WTC11 (cell line): ENCODE measurements around the gene FLRT1. TPM values are rescaled to one million over a fixed set of nuclear protein-coding genes. Genes with fewer than 3 reads are reported as not detected.

Experiments used
- ATAC-seq: fragments of 200-7000 bp; cut with Tn5 transposase; 2 replicates; pipeline ENCODE4 v1.10.0; 2021; ENCODE audit warnings: mild to moderate bottlenecking, moderate library complexity
- CTCF ChIA-PET: fragments of 300-600 bp; sonication (Branson Sonifier 250); formaldehyde crosslinking; loops from one replicate; lab custom pipeline; 2021; ENCODE audit warnings: antibody characterized with exemption; lab: Charles Lee
- POLR2A ChIA-PET: fragments of 350-600 bp; sonication (Branson Sonifier 250); formaldehyde crosslinking; loops from one replicate; lab custom pipeline; 2021; ENCODE audit warnings: antibody characterized with exemption; lab: Charles Lee
- DNase-seq: peaks from one replicate; pipeline ENCODE4 v3.0.0; 2021; ENCODE audit warnings: low spot score
- H3K27ac Mint-ChIP-seq: 2 replicates; pipeline ENCODE4 v1.8.0; 2021; ENCODE audit warnings: mixed read lengths
- H3K27me3 Mint-ChIP-seq: 2 replicates; pipeline ENCODE4 v1.8.0; 2021; ENCODE audit warnings: low read depth, mild to moderate bottlenecking, moderate library complexity, mixed read lengths
- H3K36me3 Mint-ChIP-seq: 2 replicates; pipeline ENCODE4 v1.8.0; 2021; ENCODE audit warnings: mixed read lengths
- H3K4me1 Mint-ChIP-seq: 2 replicates; pipeline ENCODE4 v1.8.0; 2022; ENCODE audit warnings: mixed read lengths
- H3K4me3 Mint-ChIP-seq: 2 replicates; pipeline ENCODE4 v1.8.0; 2021; ENCODE audit warnings: mild to moderate bottlenecking, moderate library complexity, mixed read lengths
- H3K9me3 Mint-ChIP-seq: 2 replicates; pipeline ENCODE4 v1.8.0; 2021; ENCODE audit warnings: mixed read lengths
- AR ChIP-seq: fragments of 250-450 bp; sonication (Bioruptor Pico); IDR thresholded peaks from 2 replicates; pipeline ENCODE4 v1.9.0; 2021; ENCODE audit warnings: mild to moderate bottlenecking
- CREM ChIP-seq: sonication (generic); formaldehyde crosslinking; IDR thresholded peaks from 2 replicates; pipeline ENCODE4 v1.8.1; 2022; ENCODE audit warnings: mild to moderate bottlenecking, missing genetic modification reagents, moderate library complexity
- ELF4 ChIP-seq: sonication (generic); formaldehyde crosslinking; IDR thresholded peaks from 2 replicates; pipeline ENCODE4 v1.8.1; 2022; ENCODE audit warnings: low read depth, mild to moderate bottlenecking, moderate library complexity, missing genetic modification reagents
- FOXJ3 ChIP-seq: sonication (generic); formaldehyde crosslinking; IDR thresholded peaks from 2 replicates; pipeline ENCODE4 v1.9.0; 2021; ENCODE audit warnings: missing genetic modification reagents, mild to moderate bottlenecking, borderline replicate concordance
- GABPB1 ChIP-seq: sonication (generic); formaldehyde crosslinking; IDR thresholded peaks from 2 replicates; pipeline ENCODE4 v1.8.1; 2023; ENCODE audit warnings: mild to moderate bottlenecking, missing genetic modification reagents
- GTF2I ChIP-seq: fragments of 250-450 bp; sonication (Bioruptor Pico); conservative IDR thresholded peaks from 2 replicates; pipeline ENCODE4 v1.4.0; 2021; ENCODE audit warnings: mild to moderate bottlenecking
- JUN ChIP-seq: sonication (generic); formaldehyde crosslinking; IDR thresholded peaks from 2 replicates; pipeline ENCODE4 v1.8.0; 2023; ENCODE audit warnings: mild to moderate bottlenecking, missing genetic modification reagents
- KAT7 ChIP-seq: sonication (generic); formaldehyde crosslinking; IDR thresholded peaks from 2 replicates; pipeline ENCODE4 v1.8.1; 2023; ENCODE audit warnings: missing genetic modification reagents, mild to moderate bottlenecking, borderline replicate concordance
- MAX ChIP-seq: sonication (generic); formaldehyde crosslinking; IDR thresholded peaks from 2 replicates; pipeline ENCODE4 v1.8.0; 2022; ENCODE audit warnings: mild to moderate bottlenecking, missing genetic modification reagents
- NR1H2 ChIP-seq: sonication (generic); formaldehyde crosslinking; IDR thresholded peaks from 2 replicates; pipeline ENCODE4 v1.9.0; 2021; ENCODE audit warnings: mild to moderate bottlenecking, moderate library complexity, missing genetic modification reagents
- RORB ChIP-seq: fragments of 250-450 bp; sonication (Bioruptor Pico); IDR thresholded peaks from 2 replicates; pipeline ENCODE4 v1.9.0; 2021; ENCODE audit warnings: mild to moderate bottlenecking
- SMAD3 ChIP-seq: sonication (generic); formaldehyde crosslinking; IDR thresholded peaks from 2 replicates; pipeline ENCODE4 v1.8.0; 2022; ENCODE audit warnings: missing genetic modification reagents, mild to moderate bottlenecking, borderline replicate concordance
- SP1 ChIP-seq: sonication (generic); formaldehyde crosslinking; conservative IDR thresholded peaks from 2 replicates; pipeline ENCODE4 v1.8.1; 2022; ENCODE audit warnings: missing genetic modification reagents
- TEAD4 ChIP-seq: sonication (generic); formaldehyde crosslinking; IDR thresholded peaks from 2 replicates; pipeline ENCODE4 v1.8.0; 2022; ENCODE audit warnings: mild to moderate bottlenecking, missing genetic modification reagents
- TP53 ChIP-seq: sonication (generic); formaldehyde crosslinking; IDR thresholded peaks from 2 replicates; pipeline ENCODE4 v1.8.1; 2023; ENCODE audit warnings: mild to moderate bottlenecking, missing genetic modification reagents
- USF2 ChIP-seq: sonication (generic); formaldehyde crosslinking; IDR thresholded peaks from 2 replicates; pipeline ENCODE4 v1.8.1; 2023; ENCODE audit warnings: mild to moderate bottlenecking, missing genetic modification reagents, moderate library complexity
- ZNF219 ChIP-seq: sonication (generic); formaldehyde crosslinking; IDR thresholded peaks from 2 replicates; pipeline ENCODE4 v1.8.0; 2023; ENCODE audit warnings: missing genetic modification reagents, mild to moderate bottlenecking, borderline replicate concordance
- ZNF263 ChIP-seq: sonication (generic); formaldehyde crosslinking; IDR thresholded peaks from 2 replicates; pipeline ENCODE4 v1.8.1; 2022; ENCODE audit warnings: low read depth, mild to moderate bottlenecking, moderate library complexity, missing genetic modification reagents
- ZNF416 ChIP-seq: fragments of 250-450 bp; sonication (Bioruptor Pico); IDR thresholded peaks from 2 replicates; pipeline ENCODE4 v1.9.0; 2021; ENCODE audit warnings: mild to moderate bottlenecking, inconsistent platforms
- total RNA-seq: library from RNA; stranded (reverse); gene quantifications from 3 replicates; pipeline ENCODE4 v1.2.3, GENCODE V29; 2021
- TF ChIP-seq, protein P1 (sequence below): sonication (generic); formaldehyde crosslinking; conservative IDR thresholded peaks from 2 replicates; pipeline ENCODE4 v1.8.1; 2022; ENCODE audit warnings: mild to moderate bottlenecking, missing genetic modification reagents
- TF ChIP-seq, protein P2 (sequence below): sonication (generic); formaldehyde crosslinking; IDR thresholded peaks from 2 replicates; pipeline ENCODE4 v1.8.0; 2022; ENCODE audit warnings: mild to moderate bottlenecking, missing genetic modification reagents
- TF ChIP-seq, protein P3 (sequence below): sonication (generic); formaldehyde crosslinking; IDR thresholded peaks from 2 replicates; pipeline ENCODE4 v1.8.0; 2023; ENCODE audit warnings: mild to moderate bottlenecking, missing genetic modification reagents

Gene FLRT1
- total RNA-seq, 1 experiment from 2014 or later = 0.20 TPM

DNA sequence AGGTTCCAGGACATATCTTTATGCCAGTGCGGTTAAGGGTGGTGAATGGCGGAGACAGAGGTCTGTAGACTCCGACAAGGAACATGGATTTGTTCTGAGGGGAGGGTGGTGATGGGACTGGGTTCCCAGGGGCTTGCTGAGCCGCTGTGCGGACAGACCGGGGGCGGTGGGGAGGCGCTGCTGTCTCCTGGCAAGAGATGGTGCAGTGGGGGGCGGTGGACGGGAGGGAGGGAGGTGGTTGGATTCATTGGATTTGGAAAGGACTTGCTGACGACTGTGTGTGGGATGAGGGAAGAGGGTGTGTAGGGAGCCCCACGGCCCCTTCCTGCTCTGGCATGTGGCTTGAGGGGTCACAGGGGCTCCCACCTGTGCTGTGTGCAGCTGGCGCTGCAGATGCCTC is 43.2 kb downstream of the FLRT1 start:
- Mint-ChIP-seq H3K4me3 (no peak overlapping the region), H3K27ac (no peak overlapping the region), H3K9me3 (no peaks in the 10 kb centered on the region), H3K36me3 (no peaks in the 10 kb centered on the region), H3K4me1 (no peaks in the 10 kb centered on the region), H3K27me3 (peaks cover 95% of the 10 kb centered on the region)
- CTCF ChIA-PET = interaction anchor here (0.6 to 1.5 kb wide), 2 partner anchors 9 to 252 kb away, joined by 3 to 4 read pairs; no protein-coding TSS in a partner anchor
- DNase-seq = no peak
- ATAC-seq = no peak
- POLR2A ChIA-PET = no interaction called here
- TF ChIP-seq USF2 (CRISPR knock-in tag) (no peak), RORB (no peak), GTF2I (CRISPR knock-in tag) (no peak)

GRCh38 chr11:64080390-64080789 is 44.7 kb downstream of the FLRT1 start:
- no peak overlapping the region for H3K27ac Mint-ChIP-seq
- CTCF ChIA-PET = no interaction called here

GRCh38 chr11:64081745-64082442 is 46.2 kb downstream of the FLRT1 start:
- no peak for DNase-seq
- peaks cover 73% of the 10 kb centered on the region for H3K27me3 Mint-ChIP-seq
- CTCF ChIA-PET = interaction anchor here (1.1 to 1.4 kb wide), 2 partner anchors 66 to 82 kb away, joined by 3 to 4 read pairs; no protein-coding TSS in a partner anchor

More at GRCh38 chr11:64080390-64080789, 44.7 kb downstream of the FLRT1 start:
- no peaks in the 10 kb centered on the region for H3K4me1 Mint-ChIP-seq
- peaks cover 80% of the 10 kb centered on the region for H3K27me3 Mint-ChIP-seq
- H3K4me3 Mint-ChIP-seq = no peak overlapping the region
- no peaks in the 10 kb centered on the region for H3K9me3 Mint-ChIP-seq
- ATAC-seq = no peak
- TF ChIP-seq SMAD3 (CRISPR knock-in tag) = no peak
- TF ChIP-seq FOXJ3 (CRISPR knock-in tag) = no peak
- TF ChIP-seq, protein P1, sequence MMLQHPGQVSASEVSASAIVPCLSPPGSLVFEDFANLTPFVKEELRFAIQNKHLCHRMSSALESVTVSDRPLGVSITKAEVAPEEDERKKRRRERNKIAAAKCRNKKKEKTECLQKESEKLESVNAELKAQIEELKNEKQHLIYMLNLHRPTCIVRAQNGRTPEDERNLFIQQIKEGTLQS (CRISPR knock-in tag) = no peak
- no peak for TF ChIP-seq ZNF263
- no peak for TF ChIP-seq JUN (CRISPR knock-in tag)
- TF ChIP-seq TEAD4 (CRISPR knock-in tag) = no peak
- no peak for TF ChIP-seq RORB
- POLR2A ChIA-PET = no interaction called here
- DNase-seq = no peak
- no peaks in the 10 kb centered on the region for H3K36me3 Mint-ChIP-seq

More at GRCh38 chr11:64081745-64082442, 46.2 kb downstream of the FLRT1 start:
- POLR2A ChIA-PET = no interaction called here
- TF ChIP-seq, protein P2, sequence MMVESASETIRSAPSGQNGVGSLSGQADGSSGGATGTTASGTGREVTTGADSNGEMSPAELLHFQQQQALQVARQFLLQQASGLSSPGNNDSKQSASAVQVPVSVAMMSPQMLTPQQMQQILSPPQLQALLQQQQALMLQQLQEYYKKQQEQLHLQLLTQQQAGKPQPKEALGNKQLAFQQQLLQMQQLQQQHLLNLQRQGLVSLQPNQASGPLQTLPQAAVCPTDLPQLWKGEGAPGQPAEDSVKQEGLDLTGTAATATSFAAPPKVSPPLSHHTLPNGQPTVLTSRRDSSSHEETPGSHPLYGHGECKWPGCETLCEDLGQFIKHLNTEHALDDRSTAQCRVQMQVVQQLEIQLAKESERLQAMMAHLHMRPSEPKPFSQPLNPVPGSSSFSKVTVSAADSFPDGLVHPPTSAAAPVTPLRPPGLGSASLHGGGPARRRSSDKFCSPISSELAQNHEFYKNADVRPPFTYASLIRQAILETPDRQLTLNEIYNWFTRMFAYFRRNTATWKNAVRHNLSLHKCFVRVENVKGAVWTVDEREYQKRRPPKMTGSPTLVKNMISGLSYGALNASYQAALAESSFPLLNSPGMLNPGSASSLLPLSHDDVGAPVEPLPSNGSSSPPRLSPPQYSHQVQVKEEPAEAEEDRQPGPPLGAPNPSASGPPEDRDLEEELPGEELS = no peak
- TF ChIP-seq CREM (no peak), ZNF416 (CRISPR knock-in tag) (no peak), KAT7 (no peak), GTF2I (CRISPR knock-in tag) (no peak), FOXJ3 (CRISPR knock-in tag) (no peak), ELF4 (no peak), ZNF219 (CRISPR knock-in tag) (no peak), TP53 (CRISPR knock-in tag) (no peak), AR (CRISPR knock-in tag) (no peak), NR1H2 (no peak), MAX (CRISPR knock-in tag) (no peak), SP1 (no peak), GABPB1 (no peak)
- TF ChIP-seq, protein P3, sequence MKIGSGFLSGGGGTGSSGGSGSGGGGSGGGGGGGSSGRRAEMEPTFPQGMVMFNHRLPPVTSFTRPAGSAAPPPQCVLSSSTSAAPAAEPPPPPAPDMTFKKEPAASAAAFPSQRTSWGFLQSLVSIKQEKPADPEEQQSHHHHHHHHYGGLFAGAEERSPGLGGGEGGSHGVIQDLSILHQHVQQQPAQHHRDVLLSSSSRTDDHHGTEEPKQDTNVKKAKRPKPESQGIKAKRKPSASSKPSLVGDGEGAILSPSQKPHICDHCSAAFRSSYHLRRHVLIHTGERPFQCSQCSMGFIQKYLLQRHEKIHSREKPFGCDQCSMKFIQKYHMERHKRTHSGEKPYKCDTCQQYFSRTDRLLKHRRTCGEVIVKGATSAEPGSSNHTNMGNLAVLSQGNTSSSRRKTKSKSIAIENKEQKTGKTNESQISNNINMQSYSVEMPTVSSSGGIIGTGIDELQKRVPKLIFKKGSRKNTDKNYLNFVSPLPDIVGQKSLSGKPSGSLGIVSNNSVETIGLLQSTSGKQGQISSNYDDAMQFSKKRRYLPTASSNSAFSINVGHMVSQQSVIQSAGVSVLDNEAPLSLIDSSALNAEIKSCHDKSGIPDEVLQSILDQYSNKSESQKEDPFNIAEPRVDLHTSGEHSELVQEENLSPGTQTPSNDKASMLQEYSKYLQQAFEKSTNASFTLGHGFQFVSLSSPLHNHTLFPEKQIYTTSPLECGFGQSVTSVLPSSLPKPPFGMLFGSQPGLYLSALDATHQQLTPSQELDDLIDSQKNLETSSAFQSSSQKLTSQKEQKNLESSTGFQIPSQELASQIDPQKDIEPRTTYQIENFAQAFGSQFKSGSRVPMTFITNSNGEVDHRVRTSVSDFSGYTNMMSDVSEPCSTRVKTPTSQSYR (CRISPR knock-in tag) = no peak
- no peaks in the 10 kb centered on the region for H3K4me1 Mint-ChIP-seq
- ATAC-seq = no peak
- no peak overlapping the region for H3K27ac Mint-ChIP-seq
- H3K9me3 Mint-ChIP-seq = no peaks in the 10 kb centered on the region
- no peaks in the 10 kb centered on the region for H3K36me3 Mint-ChIP-seq
- H3K4me3 Mint-ChIP-seq = no peak overlapping the region
